Esophagus muscularis mucosa (tissue), 4 donors: ENCODE results near the gene FGD6. TPM values are rescaled to one million over a fixed set of nuclear protein-coding genes. Genes with fewer than 3 reads are reported as not detected.

Source experiments
- DNase-seq: peaks from one replicate; pipeline ENCODE4 v3.0.0-alpha.2; 2017; ENCODE audit errors: extremely low spot score
- H3K27ac ChIP-seq, 4 donors: fragments of 200-600 bp; sonication (generic); replicated peaks in 1 of 4; 1 replicate in 3 of 4; 2 replicates in 1 of 4; pipeline ENCODE4 v1.5.1; 2016 to 2019; ENCODE audit warnings: mild to moderate bottlenecking in 1 of 4
- H3K27me3 ChIP-seq, 4 donors: fragments of 200-600 bp; sonication (generic); one replicate each; pipeline versions ENCODE4 v1.5.1 to v1.6.0; 2016 to 2019
- H3K36me3 ChIP-seq, 4 donors: fragments of 200-600 bp; sonication (generic); one replicate each; pipeline ENCODE4 v1.5.1; 2016 to 2019
- H3K4me1 ChIP-seq, 4 donors: fragments of 200-600 bp; sonication (generic); one replicate each; pipeline ENCODE4 v1.5.1; 2016 to 2019
- H3K4me3 ChIP-seq, 4 donors: fragments of 200-600 bp; sonication (generic); 1 replicate in 2 of 4; 2 replicates in 2 of 4; pipeline ENCODE4 v1.5.1; 2016 to 2019; ENCODE audit warnings: mild to moderate bottlenecking in 4 of 4, moderate library complexity in 1 of 4
- H3K9me3 ChIP-seq, 4 donors: fragments of 200-600 bp; sonication (generic); 1 replicate in 3 of 4; 2 replicates in 1 of 4; pipeline ENCODE4 v1.5.1; 2016 to 2019
- EP300 ChIP-seq: sonication (generic); formaldehyde crosslinking; IDR thresholded peaks from one replicate; pipeline ENCODE4 v1.6.1; 2017; ENCODE audit warnings: antibody characterized with exemption
- POLR2A ChIP-seq: fragments of 450-650 bp; IDR thresholded peaks from one replicate; pipeline ENCODE4 v1.6.1; 2017; ENCODE audit warnings: antibody characterized with exemption, moderate library complexity, mild to moderate bottlenecking, low read depth
- POLR2AphosphoS5 ChIP-seq, 2 donors: sonication (generic); formaldehyde crosslinking; IDR thresholded peaks; one replicate each; pipeline ENCODE4 v1.6.1; 2017; ENCODE audit warnings: antibody characterized with exemption in 2 of 2
- WGBS: methylation state at CpG from one replicate; pipeline ENCODE4 v1.1.5; 2018; 5-methylcytosine and 5-hydroxymethylcytosine counted together
- intact Hi-C: fragments of 100-400 bp; cut with DNase I; formaldehyde crosslinking; loops from one replicate; pipeline ENCODE4 v1.15.1; 2023
- total RNA-seq, 4 donors: library from RNA; depleted of rRNA; stranded (reverse); fragments of >200 nt; gene quantifications; one replicate each; pipeline versions ENCODE4 v1.1.0 to v1.2.1, GENCODE V29; 2016
- TF ChIP-seq, protein P1 (sequence below), 3 experiments: fragments of 200-600 bp in 2 of 3; fragments of 450-650 bp in 1 of 3; sonication (generic) in 2 of 3; IDR thresholded peaks; one replicate each; pipeline ENCODE4 v1.5.1; 2017 to 2019; ENCODE audit warnings: antibody characterized with exemption in 3 of 3, mild to moderate bottlenecking in 2 of 3, moderate library complexity in 1 of 3

Gene FGD6
- total RNA-seq, 4 donors from 2014 or later, result 30.5 to 48.6 (median 37.3) TPM

DNA sequence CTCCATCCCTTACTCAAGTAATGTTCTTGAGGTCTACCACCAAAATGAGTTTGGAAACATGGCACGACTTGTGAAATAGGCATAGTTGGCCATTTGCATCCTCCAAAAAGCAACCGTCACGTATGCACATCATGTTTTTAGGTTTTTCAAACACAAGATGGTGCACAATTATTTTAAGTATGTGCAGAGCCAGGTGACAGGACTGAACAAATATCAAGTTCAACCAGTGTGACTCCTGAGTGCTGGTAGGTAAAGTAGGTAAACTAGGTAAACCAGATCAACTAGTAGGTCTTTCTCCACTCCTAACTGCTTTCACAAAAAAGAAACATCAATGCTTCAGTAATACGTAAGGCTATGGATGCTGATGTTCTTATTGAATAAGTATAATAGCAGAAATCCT is 39.1 kb downstream of the FGD6 start:
- H3K36me3 ChIP-seq, result no peaks in the 10 kb centered on the region
- H3K9me3 ChIP-seq, result no peaks in the 10 kb centered on the region
- TF ChIP-seq POLR2AphosphoS5 (IDR thresholded peaks at IDR 0.05), result no peak
- TF ChIP-seq, protein P1, sequence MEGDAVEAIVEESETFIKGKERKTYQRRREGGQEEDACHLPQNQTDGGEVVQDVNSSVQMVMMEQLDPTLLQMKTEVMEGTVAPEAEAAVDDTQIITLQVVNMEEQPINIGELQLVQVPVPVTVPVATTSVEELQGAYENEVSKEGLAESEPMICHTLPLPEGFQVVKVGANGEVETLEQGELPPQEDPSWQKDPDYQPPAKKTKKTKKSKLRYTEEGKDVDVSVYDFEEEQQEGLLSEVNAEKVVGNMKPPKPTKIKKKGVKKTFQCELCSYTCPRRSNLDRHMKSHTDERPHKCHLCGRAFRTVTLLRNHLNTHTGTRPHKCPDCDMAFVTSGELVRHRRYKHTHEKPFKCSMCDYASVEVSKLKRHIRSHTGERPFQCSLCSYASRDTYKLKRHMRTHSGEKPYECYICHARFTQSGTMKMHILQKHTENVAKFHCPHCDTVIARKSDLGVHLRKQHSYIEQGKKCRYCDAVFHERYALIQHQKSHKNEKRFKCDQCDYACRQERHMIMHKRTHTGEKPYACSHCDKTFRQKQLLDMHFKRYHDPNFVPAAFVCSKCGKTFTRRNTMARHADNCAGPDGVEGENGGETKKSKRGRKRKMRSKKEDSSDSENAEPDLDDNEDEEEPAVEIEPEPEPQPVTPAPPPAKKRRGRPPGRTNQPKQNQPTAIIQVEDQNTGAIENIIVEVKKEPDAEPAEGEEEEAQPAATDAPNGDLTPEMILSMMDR (IDR thresholded peaks at IDR 0.05), result no peak
- TF ChIP-seq EP300, result no peak
- TF ChIP-seq POLR2A, result no peak
- H3K4me1 ChIP-seq, result peaks cover 12 to 19% (median 15%) of the 10 kb centered on the region in 4 donors
- no peaks in the 10 kb centered on the region for H3K27me3 ChIP-seq
- 96% methylated on average over 4 of the region's 4 CpGs for WGBS
- H3K4me3 ChIP-seq, result no peak overlapping the region
- no peak overlapping the region for H3K27ac ChIP-seq
- intact Hi-C loops, result no loop called here
- DNase-seq, result no peak

DNA sequence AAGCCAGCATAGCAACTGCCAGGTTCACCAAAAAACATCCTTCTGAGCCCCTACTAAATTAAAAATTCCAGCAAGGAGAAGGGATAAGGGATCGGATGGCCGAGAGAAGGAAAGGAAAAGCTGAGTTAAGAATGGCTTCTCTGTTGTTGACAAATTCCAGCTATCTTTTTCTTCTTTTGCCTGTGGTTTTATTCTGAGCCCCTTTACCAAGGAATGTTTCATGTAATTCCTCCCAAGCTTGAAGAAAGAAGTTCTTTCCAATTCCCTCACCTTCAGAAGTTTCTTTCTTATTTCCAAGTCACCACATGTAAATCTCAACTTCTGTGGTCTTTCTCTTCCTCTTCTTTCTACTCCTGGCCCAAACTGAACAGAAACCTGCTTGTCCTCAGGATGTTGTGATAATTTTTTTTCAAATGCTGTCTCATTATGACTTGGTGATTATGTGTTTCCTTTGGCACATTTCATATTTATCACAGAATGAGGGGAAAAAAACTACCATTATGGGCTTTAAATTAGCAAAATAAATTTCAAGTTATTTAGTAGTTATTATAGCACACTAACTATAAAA is 40.0 kb downstream of the FGD6 start:
- TF ChIP-seq, protein P1 (IDR thresholded peaks at IDR 0.05), result no peak
- no peak for TF ChIP-seq POLR2AphosphoS5 (IDR thresholded peaks at IDR 0.05)
- no peak for TF ChIP-seq POLR2A
- TF ChIP-seq EP300, result no peak
- H3K27me3 ChIP-seq, result no peaks in the 10 kb centered on the region
- 91% methylated on average over 2 of the region's 2 CpGs for WGBS
- intact Hi-C loops, result no loop called here
- H3K4me3 ChIP-seq, result no peak overlapping the region
- DNase-seq, result no peak
- H3K27ac ChIP-seq, result no peak overlapping the region
- peaks cover 20 to 28% (median 23%) of the 10 kb centered on the region in 4 donors for H3K4me1 ChIP-seq
- no peaks in the 10 kb centered on the region for H3K9me3 ChIP-seq
- H3K36me3 ChIP-seq, result peaks cover 0 to under 1% (median 0%) of the 10 kb centered on the region in 4 donors

DNA sequence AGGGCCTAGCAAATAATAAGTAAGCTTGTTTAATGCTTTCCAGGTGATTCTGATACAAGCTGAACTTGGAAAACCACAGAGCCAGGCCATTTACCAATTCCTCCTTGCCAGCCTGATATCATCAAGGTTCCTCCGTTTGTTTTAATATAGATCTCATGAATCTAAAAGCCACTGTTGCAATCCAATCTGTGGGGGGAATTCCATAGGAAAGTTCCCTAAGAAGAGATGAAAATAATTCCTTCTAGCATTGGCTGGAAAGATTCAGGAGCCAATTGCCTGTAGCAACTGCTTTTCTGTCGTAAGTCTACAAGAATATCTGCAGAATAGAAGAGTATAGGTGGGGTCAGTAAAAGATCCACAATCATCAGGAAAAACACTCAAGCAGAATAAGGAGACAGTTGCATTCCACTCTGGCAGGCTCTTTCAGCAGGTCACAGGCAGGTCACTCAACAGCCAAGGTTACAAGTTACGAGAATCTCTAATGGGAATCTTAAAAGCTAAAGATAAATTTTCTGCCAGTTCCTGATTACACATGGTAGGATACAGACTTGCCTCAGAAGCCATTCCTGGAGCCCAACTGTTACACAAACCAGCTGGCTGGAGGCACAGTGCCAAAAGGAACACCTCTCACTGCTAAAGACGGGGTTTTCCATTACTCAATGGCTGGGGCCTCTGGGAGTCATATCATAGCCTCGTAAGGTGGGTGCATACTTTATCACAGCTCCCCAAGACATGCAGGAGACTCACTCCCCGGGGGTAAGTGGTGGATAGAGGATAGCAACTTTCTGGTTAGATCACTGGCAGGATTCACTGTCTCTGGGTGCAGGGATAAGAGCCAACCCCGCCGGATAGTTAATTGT is 43.6 kb downstream of the FGD6 start:
- 36% methylated on average over 6 of the region's 8 CpGs for WGBS
- DNase-seq, result peak; percentile 93
- peaks cover 0 to 20% (median 3%) of the 10 kb centered on the region in 4 donors for H3K36me3 ChIP-seq
- no peak overlapping the region for H3K4me3 ChIP-seq
- no peaks in the 10 kb centered on the region for H3K27me3 ChIP-seq
- no peaks in the 10 kb centered on the region for H3K9me3 ChIP-seq
- intact Hi-C loops, result no loop called here
- peaks cover 21 to 25% (median 23%) of the 10 kb centered on the region in 4 donors for H3K4me1 ChIP-seq
- H3K27ac ChIP-seq, result peak overlapping the region; percentile 59 to 79 (median 71)
- TF ChIP-seq, protein P1 (IDR thresholded peaks at IDR 0.05), result no peak
- TF ChIP-seq POLR2AphosphoS5 (IDR thresholded peaks at IDR 0.05), result peak; percentile 80 to 83

DNA sequence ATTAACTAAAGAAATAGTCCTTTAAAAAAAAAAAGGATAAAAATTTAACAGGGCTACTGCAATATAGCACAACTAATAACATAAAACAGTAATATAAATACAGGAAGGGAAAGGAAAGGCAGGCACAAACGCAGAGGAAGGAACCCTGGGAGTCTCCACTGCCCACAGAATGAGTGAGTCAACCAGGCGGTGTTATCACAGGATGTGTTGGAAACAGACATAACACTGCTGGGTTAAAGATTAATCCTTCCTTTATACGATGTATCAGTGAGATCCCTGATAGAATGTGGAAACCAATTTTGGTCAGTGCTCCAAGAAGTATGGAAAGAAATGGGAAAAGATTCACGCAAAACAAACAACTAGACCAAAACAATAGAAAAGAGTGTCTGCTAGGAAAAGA is 47.9 kb downstream of the FGD6 start:
- intact Hi-C loops, result no loop called here
- H3K27ac ChIP-seq, result no peak overlapping the region
- no peak for DNase-seq

More for the DNA sequence above, 47.9 kb downstream of the FGD6 start:
- no peak overlapping the region for H3K4me3 ChIP-seq
- no peaks in the 10 kb centered on the region for H3K9me3 ChIP-seq
- no peaks in the 10 kb centered on the region for H3K27me3 ChIP-seq
- H3K4me1 ChIP-seq, result peaks cover 23 to 27% (median 24%) of the 10 kb centered on the region in 4 donors
- H3K36me3 ChIP-seq, result peaks cover 0 to 20% (median 3%) of the 10 kb centered on the region in 4 donors
- TF ChIP-seq POLR2AphosphoS5 (IDR thresholded peaks at IDR 0.05) (no peak), EP300 (no peak), POLR2A (no peak)
- TF ChIP-seq, protein P1 (IDR thresholded peaks at IDR 0.05), result no peak
- 66% methylated on average over 4 of the region's 4 CpGs for WGBS
